SJSA1 (cell line): ENCODE measurements around the gene THOC6. TPM values are rescaled to one million over a fixed set of nuclear protein-coding genes. Genes with fewer than 3 reads are reported as not detected.

Experiments used
- DNase-seq, 2 experiments: peaks; one replicate each; pipeline ENCODE4 v3.0.0-alpha.2; 2015 to 2020; ENCODE audit warnings: low spot score in 2 of 2, low read depth in 1 of 2
- H3K27ac ChIP-seq: fragments of 250-450 bp; sonication (Bioruptor Pico); 2 replicates; pipeline ENCODE4 v1.5.1; 2020; ENCODE audit warnings: mild to moderate bottlenecking, moderate library complexity
- H3K27me3 ChIP-seq: fragments of 250-450 bp; sonication (Bioruptor Pico); replicated peaks from 2 replicates; pipeline ENCODE4 v1.5.1; 2020; ENCODE audit warnings: mild to moderate bottlenecking, moderate library complexity
- H3K36me3 ChIP-seq: fragments of 250-450 bp; sonication (Bioruptor Pico); 2 replicates; pipeline ENCODE4 v1.5.1; 2020; ENCODE audit warnings: mild to moderate bottlenecking
- H3K4me1 ChIP-seq: fragments of 250-450 bp; sonication (Bioruptor Pico); replicated peaks from 2 replicates; pipeline ENCODE4 v1.6.1; 2021; ENCODE audit warnings: mild to moderate bottlenecking
- H3K4me3 ChIP-seq: fragments of 250-450 bp; sonication (Bioruptor Pico); 2 replicates; pipeline ENCODE4 v1.5.1; 2020; ENCODE audit warnings: mild to moderate bottlenecking
- H3K9me3 ChIP-seq: fragments of 250-450 bp; sonication (Bioruptor Pico); replicated peaks from 2 replicates; pipeline ENCODE4 v1.5.1; 2020; ENCODE audit warnings: mild to moderate bottlenecking
- total RNA-seq: library from RNA; depleted of rRNA; stranded (reverse); fragments of >200 nt; shearing (Covaris generic); gene quantifications from 2 replicates; pipeline ENCODE4 v1.2.3, GENCODE V29; 2014; rRNA removed

Gene THOC6
- total RNA-seq, 1 experiment from 2014 or later = 27.4 TPM

DNA sequence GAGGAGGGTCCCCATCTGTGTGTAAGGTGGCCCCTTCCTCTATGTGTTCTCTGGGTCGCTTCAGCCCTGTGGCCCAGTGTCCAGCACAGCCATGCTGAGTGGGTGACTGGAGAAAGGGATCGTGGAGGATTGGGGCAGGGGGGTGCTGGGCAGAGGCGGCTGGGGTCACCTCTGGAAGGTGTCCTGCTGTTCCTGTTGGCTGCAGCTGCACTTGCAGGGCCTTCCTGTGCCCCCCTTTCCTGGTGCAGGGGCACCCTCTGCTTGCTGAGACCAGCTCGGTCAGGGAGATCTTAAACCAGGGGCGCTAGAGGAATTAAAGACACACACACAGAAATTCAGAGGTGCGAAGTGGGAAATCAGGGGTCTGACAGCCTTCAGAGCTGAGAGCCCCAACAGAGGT, 52.7 kb downstream of the THOC6 start:
- Histone ChIP-seq H3K27me3 (peaks cover 12% of the 10 kb centered on the region; the same call in 1 of the 2 replicates), H3K4me3 (no peak overlapping the region), H3K9me3 (no peaks in the 10 kb centered on the region), H3K27ac (no peak overlapping the region), H3K36me3 (no peaks in the 10 kb centered on the region), H3K4me1 (peaks cover 4% of the 10 kb centered on the region; the same call in 1 of the 2 replicates)
- no peak for DNase-seq

Other genes with a start within 250 kb of the THOC6 start
- 311 and 727 TPM in 2 replicates for gene ELOB, start 246.8 kb upstream of the THOC6 start, total RNA-seq
- not detected in 2 replicates for gene PRSS33, start 236.5 kb upstream of the THOC6 start, total RNA-seq
- gene PRSS41, start 225.6 kb upstream of the THOC6 start, total RNA-seq = not detected in 2 replicates
- not detected in 2 replicates for gene PRSS21, start 206.8 kb upstream of the THOC6 start, total RNA-seq
- 0.11 and 0.53 TPM in 2 replicates for gene ZG16B, start 193.7 kb upstream of the THOC6 start, total RNA-seq
- not detected in 2 replicates for gene PRSS22, start 165.9 kb upstream of the THOC6 start, total RNA-seq
- 72.0 and 82.4 TPM in 2 replicates for gene FLYWCH2, start 140.8 kb upstream of the THOC6 start, total RNA-seq
- 14.7 and 17.6 TPM in 2 replicates for gene FLYWCH1, start 112.1 kb upstream of the THOC6 start, total RNA-seq
- not detected in 2 replicates for gene KREMEN2, start 59.8 kb upstream of the THOC6 start, total RNA-seq
- gene PAQR4, start 54.7 kb upstream of the THOC6 start, total RNA-seq = 29.9 and 44.0 TPM in 2 replicates
- 66.4 and 80.8 TPM in 2 replicates for gene PKMYT1, start 43.6 kb upstream of the THOC6 start, total RNA-seq
- not detected in 2 replicates for gene CLDN9, start 11.1 kb upstream of the THOC6 start, total RNA-seq
- not detected in 2 replicates for gene CLDN6, start 5.9 kb upstream of the THOC6 start, total RNA-seq
- 545 and 625 TPM in 2 replicates for gene TNFRSF12A, start 3.7 kb upstream of the THOC6 start, total RNA-seq
- 16.2 and 30.6 TPM in 2 replicates for gene HCFC1R1, start 93 bp upstream of the THOC6 start, total RNA-seq
- not detected in 2 replicates for gene BICDL2, start 12.9 kb downstream of the THOC6 start, total RNA-seq
- 0.55 TPM in 1 of 2 replicates, not detected in the other for gene MMP25, start 22.5 kb downstream of the THOC6 start, total RNA-seq
- 99.8 and 160 TPM in 2 replicates for gene IL32, start 41.6 kb downstream of the THOC6 start, total RNA-seq
- gene ZSCAN10, start 75.3 kb downstream of the THOC6 start, total RNA-seq = not detected in 2 replicates
- gene ZNF205, start 88.6 kb downstream of the THOC6 start, total RNA-seq = 13.8 and 15.3 TPM in 2 replicates
- gene ZNF213, start 111.0 kb downstream of the THOC6 start, total RNA-seq = 2.6 and 3.8 TPM in 2 replicates
- not detected in 2 replicates for gene OR1F1, start 164.2 kb downstream of the THOC6 start, total RNA-seq
- 8.5 TPM in 2 replicates for gene ZNF200, start 211.1 kb downstream of the THOC6 start, total RNA-seq
- not detected in 2 replicates for gene MEFV, start 232.6 kb downstream of the THOC6 start, total RNA-seq